ENCODE measurements around the gene ACP3.
A peak's percentile ranks its signal among the peaks of the same experiment; 100 is the strongest.

The ACP3 gene

GRCh38 chr3:132318451-132318850 is 1.2 kb downstream of the ACP3 start:
- peak overlapping the region; percentile 100 for H3K27ac ChIP-seq
- no peak for TF ChIP-seq CTCF (conservative IDR thresholded peaks at IDR 0.05)

GRCh38 chr3:132321304-132321703 is 4.1 kb downstream of the ACP3 start:
- H3K27ac ChIP-seq: peak overlapping the region; percentile 100
- TF ChIP-seq CTCF (conservative IDR thresholded peaks at IDR 0.05): no peak

GRCh38 chr3:132325103-132325606 is 7.9 kb downstream of the ACP3 start:
- H3K27ac ChIP-seq: peak overlapping the region; percentile 100
- TF ChIP-seq CTCF (conservative IDR thresholded peaks at IDR 0.05): no peak

- peak overlapping the region; percentile 100 for H3K27ac ChIP-seq
- no peak for TF ChIP-seq CTCF (conservative IDR thresholded peaks at IDR 0.05)
Measured at GRCh38 chr3:132325634-132326033, 8.4 kb downstream of the ACP3 start.

- H3K27ac ChIP-seq: peak overlapping the region; percentile 100
Measured at GRCh38 chr3:132326251-132326650, 9.0 kb downstream of the ACP3 start.

GRCh38 chr3:132332082-132332481 is 14.9 kb downstream of the ACP3 start:
- no peak for TF ChIP-seq CTCF (conservative IDR thresholded peaks at IDR 0.05)
- H3K27ac ChIP-seq: peak overlapping the region; percentile 100

More at GRCh38 chr3:132326251-132326650, 9.0 kb downstream of the ACP3 start:
- TF ChIP-seq CTCF (conservative IDR thresholded peaks at IDR 0.05): no peak

GRCh38 chr3:132332508-132332907 is 15.3 kb downstream of the ACP3 start:
- peak overlapping the region; percentile 100 for H3K27ac ChIP-seq
- TF ChIP-seq CTCF (conservative IDR thresholded peaks at IDR 0.05): no peak

All from VCaP (cell line).